ENCODE results near the gene GIMAP8. TPM values are rescaled to one million over a fixed set of nuclear protein-coding genes. Genes with fewer than 3 reads are reported as not detected.

Gene GIMAP8
- total and polyA plus RNA-seq, 7 donors: 4.4 to 11.9 (median 6.3) TPM

- H3K27me3 ChIP-seq (ENCODE audit: insufficient read depth in 3 of 3, low read length in 2 of 3): peaks cover 0 to 6% (median 2%) of the 10 kb centered on the region in 3 donors
- TF ChIP-seq CTCF (IDR thresholded peaks at IDR 0.05): no peak
- H3K4me1 ChIP-seq: no peaks in the 10 kb centered on the region
- DNase-seq (no peak), ATAC-seq (no peak)
- H3K36me3 ChIP-seq (ENCODE audit: insufficient read depth in 1 of 2, low read depth in 1 of 2): no peaks in the 10 kb centered on the region
- H3K27ac ChIP-seq: no peak overlapping the region
- 81 to 89% (median 84%) methylated on average over 8 of the region's 8 CpGs for WGBS, 3 donors
- intact Hi-C loops (cut with DNase I): no loop called here
- H3K4me3 ChIP-seq: no peak overlapping the region
- no peaks in the 10 kb centered on the region for H3K9me3 ChIP-seq
Measured at GRCh38 chr7:150434240-150434639, 16.2 kb upstream of the GIMAP8 start.

- H3K27ac ChIP-seq: no peak overlapping the region
- H3K9me3 ChIP-seq: no peaks in the 10 kb centered on the region
- TF ChIP-seq CTCF (IDR thresholded peaks at IDR 0.05): no peak
- peaks cover 0 to 6% (median 2%) of the 10 kb centered on the region in 3 donors for H3K27me3 ChIP-seq (ENCODE audit: insufficient read depth in 3 of 3, low read length in 2 of 3)
- no peaks in the 10 kb centered on the region for H3K36me3 ChIP-seq (ENCODE audit: insufficient read depth in 1 of 2, low read depth in 1 of 2)
- intact Hi-C loops (cut with DNase I): no loop called here
- DNase-seq: no peak
- no peak for ATAC-seq
- no peak overlapping the region for H3K4me3 ChIP-seq
- 74 to 78% (median 75%) methylated on average over 4 of the region's 4 CpGs for WGBS, 3 donors
- no peaks in the 10 kb centered on the region for H3K4me1 ChIP-seq
Measured at GRCh38 chr7:150435047-150435389, 15.4 kb upstream of the GIMAP8 start.

- H3K27ac ChIP-seq: no peak overlapping the region
- DNase-seq: no peak
- H3K36me3 ChIP-seq (ENCODE audit: insufficient read depth in 1 of 2, low read depth in 1 of 2): no peaks in the 10 kb centered on the region
- no peak overlapping the region for H3K4me3 ChIP-seq
- H3K4me1 ChIP-seq: no peaks in the 10 kb centered on the region
- intact Hi-C loops (cut with DNase I): no loop called here
- no peak for TF ChIP-seq CTCF (IDR thresholded peaks at IDR 0.05)
- WGBS, 3 donors: 65 to 72% (median 68%) methylated on average over 8 of the region's 8 CpGs
- ATAC-seq: no peak
- H3K9me3 ChIP-seq: no peaks in the 10 kb centered on the region
- H3K27me3 ChIP-seq (ENCODE audit: insufficient read depth in 3 of 3, low read length in 2 of 3): peaks cover 0 to 3% (median 2%) of the 10 kb centered on the region in 3 donors
Measured at GRCh38 chr7:150435390-150436073, 14.9 kb upstream of the GIMAP8 start.

GRCh38 chr7:150439967-150440366 lies 10.5 kb upstream of the GIMAP8 start:
- H3K27me3 ChIP-seq (ENCODE audit: insufficient read depth in 3 of 3, low read length in 2 of 3): peaks cover 0 to 5% (median 4%) of the 10 kb centered on the region in 3 donors
- no peak overlapping the region for H3K4me3 ChIP-seq
- H3K27ac ChIP-seq: no peak overlapping the region
- WGBS, 3 donors: 71 to 74% (median 73%) methylated on average over 2 of the region's 2 CpGs
- DNase-seq: no peak
- no peaks in the 10 kb centered on the region for H3K36me3 ChIP-seq (ENCODE audit: insufficient read depth in 1 of 2, low read depth in 1 of 2)
- ATAC-seq: no peak
- H3K4me1 ChIP-seq: no peaks in the 10 kb centered on the region
- H3K9me3 ChIP-seq: peaks cover 6% of the 10 kb centered on the region
- TF ChIP-seq CTCF (IDR thresholded peaks at IDR 0.05): no peak
- intact Hi-C loops (cut with DNase I): no loop called here

- no peak for DNase-seq
- H3K4me1 ChIP-seq: no peaks in the 10 kb centered on the region
- intact Hi-C loops (cut with DNase I): no loop called here
- no peak overlapping the region for H3K27ac ChIP-seq
- no peak overlapping the region for H3K4me3 ChIP-seq
- H3K9me3 ChIP-seq: peaks cover 6% of the 10 kb centered on the region
- no peak for TF ChIP-seq CTCF (IDR thresholded peaks at IDR 0.05)
- H3K36me3 ChIP-seq (ENCODE audit: insufficient read depth in 1 of 2, low read depth in 1 of 2): no peaks in the 10 kb centered on the region
- ATAC-seq: no peak
- peaks cover 0 to 5% (median 3%) of the 10 kb centered on the region in 3 donors for H3K27me3 ChIP-seq (ENCODE audit: insufficient read depth in 3 of 3, low read length in 2 of 3)
Measured at GRCh38 chr7:150441524-150441923, 8.9 kb upstream of the GIMAP8 start.
